HT-29 (cell line): Measurements from ENCODE around the gene NLGN3. TPM values are rescaled to one million over a fixed set of nuclear protein-coding genes. Genes with fewer than 3 reads are reported as not detected.

Experiments used
- DNase-seq: peaks from one replicate; pipeline ENCODE4 v3.0.0-alpha.2; 2015; ENCODE audit warnings: low spot score
- small RNA-seq: library from RNA; depleted of rRNA; stranded (forward); fragments of <200 nt; gene quantifications from one replicate; pipeline ENCODE3, GENCODE V24; 2014
- total RNA-seq: library from RNA; depleted of rRNA; stranded (reverse); fragments of >200 nt; shearing (Covaris generic); gene quantifications from 2 replicates; pipeline ENCODE4 v1.2.3, GENCODE V29; 2014; rRNA removed

NLGN3 gene
- total RNA-seq, 1 experiment from 2014 or later, result 0.13 TPM

GRCh38 chrX:71214152-71214551, 69.5 kb downstream of the NLGN3 start:
- DNase-seq, result no peak

GRCh38 chrX:71214604-71215337, 70.1 kb downstream of the NLGN3 start:
- DNase-seq, result peak; percentile 79

DNA sequence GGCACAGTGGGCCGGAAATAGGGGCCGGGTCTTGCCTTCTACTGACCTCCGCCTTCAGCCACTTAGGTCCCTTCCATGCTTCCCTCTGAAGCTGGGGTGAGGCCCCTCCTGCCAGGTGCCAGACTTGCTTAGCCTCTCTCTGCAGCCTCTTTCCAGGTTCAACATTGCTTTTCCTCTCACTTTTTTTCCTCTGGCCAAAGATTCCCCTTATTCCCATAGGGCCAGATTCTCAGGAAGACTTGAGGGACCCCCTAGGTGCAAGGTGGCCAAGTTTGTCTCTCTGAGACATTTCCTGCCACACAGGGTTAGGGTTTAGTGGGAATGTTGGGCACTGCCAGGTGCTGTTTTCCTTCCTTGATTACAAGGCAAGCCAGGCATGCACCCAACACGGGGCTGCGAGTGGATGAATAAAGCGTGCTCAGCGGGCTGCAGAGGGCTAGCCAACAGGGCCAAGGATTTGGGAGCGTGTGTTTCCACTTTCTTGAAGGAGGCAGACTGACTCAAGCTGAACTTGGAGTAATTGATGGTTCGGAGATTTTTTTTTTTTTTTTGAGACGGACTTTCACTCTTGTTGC, 70.8 kb downstream of the NLGN3 start:
- DNase-seq, result peak; percentile 39

- DNase-seq, result no peak
These were observed 71.8 kb downstream of the NLGN3 start for GRCh38 chrX:71216485-71216884.

DNA sequence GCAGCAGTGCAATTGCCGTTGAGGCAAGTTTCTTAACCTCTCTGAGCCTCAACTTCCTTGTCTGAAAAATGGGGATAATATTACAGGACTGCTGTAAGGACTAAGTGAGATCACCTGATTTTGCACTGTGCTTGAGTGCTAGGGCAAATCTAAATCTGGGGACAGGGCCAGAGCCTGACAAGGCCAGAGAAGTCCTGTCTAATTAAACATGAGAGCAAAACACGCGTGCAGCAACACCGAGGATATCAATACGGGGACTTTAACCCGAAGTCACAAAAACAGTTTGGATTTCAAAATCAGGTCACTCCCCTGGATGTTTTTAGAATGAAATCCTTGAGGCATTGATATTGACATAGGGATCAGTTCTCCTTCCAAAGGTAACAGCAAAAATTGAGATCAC, 72.7 kb downstream of the NLGN3 start:
- no peak for DNase-seq

Small RNAs within 50 kb of the gene (small RNA-seq; reads per million reads assigned to genes)
- gene CXorf65, result not detected

Other genes with a start within 250 kb of the NLGN3 start
- gene TEX11, start 236.1 kb upstream of the NLGN3 start, total RNA-seq, result not detected in 2 replicates
- not detected in 2 replicates for gene SLC7A3, start 213.7 kb upstream of the NLGN3 start, total RNA-seq
- gene SNX12, start 76.5 kb upstream of the NLGN3 start, total RNA-seq, result 52.1 and 59.7 TPM in 2 replicates
- gene FOXO4, start 49.0 kb upstream of the NLGN3 start, total RNA-seq, result 9.4 and 11.1 TPM in 2 replicates
- not detected in 2 replicates for gene CXorf65, start 38.1 kb upstream of the NLGN3 start, total RNA-seq
- 0.08 TPM in 1 of 2 replicates, not detected in the other for gene IL2RG, start 33.3 kb upstream of the NLGN3 start, total RNA-seq
- 21.4 and 36.2 TPM in 2 replicates for gene MED12, start 26.2 kb upstream of the NLGN3 start, total RNA-seq
- gene GJB1, start 78.4 kb downstream of the NLGN3 start, total RNA-seq, result 45.9 and 52.6 TPM in 2 replicates
- 24.3 and 25.1 TPM in 2 replicates for gene ZMYM3, start 109.3 kb downstream of the NLGN3 start, total RNA-seq
- gene NONO, start 138.8 kb downstream of the NLGN3 start, total RNA-seq, result 400 and 406 TPM in 2 replicates
- 1.7 and 2.2 TPM in 2 replicates for gene ITGB1BP2, start 156.9 kb downstream of the NLGN3 start, total RNA-seq
- gene TAF1, start 221.5 kb downstream of the NLGN3 start, total RNA-seq, result 15.0 and 25.3 TPM in 2 replicates